Measurements from ENCODE around the gene FGF8. TPM values are rescaled to one million over a fixed set of nuclear protein-coding genes. Genes with fewer than 3 reads are reported as not detected.

The FGF8 gene
- total RNA-seq, 2 donors from 2014 or later: 13.3 to 46.5 TPM

DNA sequence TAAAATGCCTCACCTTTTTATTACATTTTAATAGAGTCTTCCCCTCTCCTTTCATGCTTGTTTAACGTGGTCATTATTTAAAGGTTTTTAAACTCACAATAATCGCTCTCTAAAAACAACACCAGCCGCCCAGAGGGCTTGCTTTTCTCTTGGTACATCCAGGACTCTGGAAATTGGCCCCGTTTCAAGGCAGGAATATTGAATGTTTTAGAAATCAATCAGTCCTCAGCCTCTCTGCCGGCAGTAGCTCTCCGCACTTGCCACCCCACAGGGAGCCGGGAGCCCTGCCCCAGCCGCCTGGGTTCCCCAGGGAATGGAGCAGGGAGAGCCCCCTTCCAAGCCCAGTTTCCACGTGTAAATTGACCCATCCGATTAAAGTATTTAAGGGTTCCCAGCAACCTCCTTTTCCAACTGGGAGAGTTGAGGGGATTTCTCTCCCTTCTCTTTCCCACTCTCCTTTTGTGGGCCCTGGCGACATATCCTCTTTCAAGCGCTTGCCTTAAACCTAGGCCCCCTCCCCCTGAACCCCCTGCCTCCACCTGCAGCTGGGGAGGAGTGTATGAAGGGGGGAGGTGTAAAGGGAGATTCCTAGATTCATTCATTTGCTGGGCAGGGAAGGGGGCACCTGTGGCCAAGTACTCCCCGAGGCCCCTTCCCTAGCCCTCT lies 1.9 kb downstream of the FGF8 start:
- Mint-ChIP-seq H3K27ac (no peak overlapping the region), H3K27me3 (ENCODE audit: insufficient read depth) (peaks cover 26% of the 10 kb centered on the region), H3K9me3 (no peaks in the 10 kb centered on the region), H3K36me3 (ENCODE audit: low read depth) (peaks cover 22% of the 10 kb centered on the region), H3K4me3 (peak overlapping the region; percentile 63), H3K4me1 (peaks cover 47% of the 10 kb centered on the region)
- Histone ChIP-seq H3K36me3 (ENCODE audit: control insufficient read depth, insufficient read depth, low read length) (peaks cover 62% of the 10 kb centered on the region), H3K4me3 (ENCODE audit: low read length) (peak overlapping the region; percentile 85), H3K4me1 (ENCODE audit: control insufficient read depth, insufficient read depth, low read length) (peaks cover 48% of the 10 kb centered on the region), H3K27me3 (ENCODE audit: control insufficient read depth, insufficient read depth, low read length, poor library complexity, severe bottlenecking) (peaks cover 10% of the 10 kb centered on the region), H3K9me3 (ENCODE audit: control insufficient read depth, low read length) (no peaks in the 10 kb centered on the region), H3K9ac (ENCODE audit: extremely low read depth, low read length, poor library complexity, severe bottlenecking) (peak overlapping the region; percentile 13), H3K27ac (ENCODE audit: low read depth, low read length) (no peak overlapping the region)
- DNase-seq: peak; percentile 60
- 22 to 34% methylated on average over 6 to 10 of the region's 13 CpGs for WGBS, 2 experiments (ENCODE audit: insufficient coverage in 1 of 2, insufficient read length in 1 of 2)
- TF ChIP-seq CTCF (conservative IDR thresholded peaks at IDR 0.05): no peak

- Histone ChIP-seq H3K4me1 (ENCODE audit: control insufficient read depth, insufficient read depth, low read length) (peaks cover 43% of the 10 kb centered on the region), H3K36me3 (ENCODE audit: control insufficient read depth, insufficient read depth, low read length) (peaks cover 65% of the 10 kb centered on the region), H3K9ac (ENCODE audit: extremely low read depth, low read length, poor library complexity, severe bottlenecking) (peak overlapping the region; percentile 13), H3K27ac (ENCODE audit: low read depth, low read length) (no peak overlapping the region), H3K4me3 (ENCODE audit: low read length) (peak overlapping the region; percentile 85), H3K9me3 (ENCODE audit: control insufficient read depth, low read length) (no peaks in the 10 kb centered on the region), H3K27me3 (ENCODE audit: control insufficient read depth, insufficient read depth, low read length, poor library complexity, severe bottlenecking) (peaks cover 10% of the 10 kb centered on the region)
- Mint-ChIP-seq H3K36me3 (ENCODE audit: low read depth) (peaks cover 23% of the 10 kb centered on the region), H3K27me3 (ENCODE audit: insufficient read depth) (peaks cover 26% of the 10 kb centered on the region), H3K4me3 (peak overlapping the region; percentile 63), H3K4me1 (peaks cover 50% of the 10 kb centered on the region), H3K27ac (no peak overlapping the region), H3K9me3 (no peaks in the 10 kb centered on the region)
- DNase-seq: peak; percentile 57
- no peak for TF ChIP-seq CTCF (conservative IDR thresholded peaks at IDR 0.05)
- 28 to 57% methylated on average over 9 to 21 of the region's 21 CpGs for WGBS, 2 experiments (ENCODE audit: insufficient coverage in 1 of 2, insufficient read length in 1 of 2)
Observed at GRCh38 chr10:101772895-101773761, 2.8 kb downstream of the FGF8 start.

DNA sequence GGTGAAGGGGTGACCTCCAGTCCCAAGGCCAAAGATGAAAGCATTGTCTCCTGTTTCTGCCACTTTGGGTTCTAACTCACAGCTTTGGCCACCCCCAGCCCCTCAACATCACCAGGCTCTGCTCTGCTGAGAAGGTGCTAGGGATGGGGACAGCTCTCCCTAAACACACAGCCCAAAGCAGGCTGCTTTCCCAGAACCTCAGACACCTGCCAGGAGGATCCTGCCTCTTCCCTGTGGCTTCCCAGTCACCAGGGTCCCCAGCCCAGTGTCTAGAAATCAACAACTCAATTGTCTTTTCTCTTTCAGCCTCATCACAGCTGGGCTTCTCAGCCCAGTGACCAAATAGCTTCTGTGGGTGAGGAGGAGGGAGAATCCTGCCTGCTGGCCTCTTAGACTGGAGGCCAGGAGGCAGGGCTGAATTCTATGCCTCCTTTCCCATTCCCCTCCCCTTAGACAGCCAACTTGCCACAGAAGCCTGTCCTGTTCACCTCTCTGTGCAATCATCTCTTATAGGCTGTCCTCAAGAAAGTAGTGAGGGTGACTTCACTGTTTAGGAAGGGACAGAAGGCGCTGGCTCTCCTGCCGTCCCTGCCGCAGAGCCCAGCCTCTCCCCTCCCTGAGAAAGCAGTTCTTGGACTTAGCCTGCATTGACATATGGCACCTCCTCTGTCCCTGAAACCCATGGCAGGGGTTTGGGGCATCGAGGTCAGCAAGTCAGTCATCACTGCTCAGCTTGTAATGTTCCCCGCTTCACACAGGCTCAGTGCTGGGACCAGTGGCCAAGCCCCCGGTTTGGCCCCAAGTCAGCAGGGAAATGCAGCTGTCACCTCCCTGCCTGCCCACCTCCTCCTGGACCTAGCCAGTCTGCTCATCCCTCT lies 3.7 kb downstream of the FGF8 start:
- peaks cover 10% of the 10 kb centered on the region for H3K27me3 ChIP-seq (ENCODE audit: control insufficient read depth, insufficient read depth, low read length, poor library complexity, severe bottlenecking)
- peaks cover 21% of the 10 kb centered on the region for H3K27me3 Mint-ChIP-seq (ENCODE audit: insufficient read depth)

More for the DNA sequence above, 3.7 kb downstream of the FGF8 start:
- Mint-ChIP-seq H3K9me3 (no peaks in the 10 kb centered on the region), H3K27ac (no peak overlapping the region), H3K4me3 (no peak overlapping the region), H3K4me1 (peaks cover 47% of the 10 kb centered on the region), H3K36me3 (ENCODE audit: low read depth) (peaks cover 23% of the 10 kb centered on the region)
- Histone ChIP-seq H3K36me3 (ENCODE audit: control insufficient read depth, insufficient read depth, low read length) (peaks cover 59% of the 10 kb centered on the region), H3K4me3 (ENCODE audit: low read length) (peak overlapping the region; percentile 85), H3K9ac (ENCODE audit: extremely low read depth, low read length, poor library complexity, severe bottlenecking) (no peak overlapping the region), H3K27ac (ENCODE audit: low read depth, low read length) (no peak overlapping the region), H3K9me3 (ENCODE audit: control insufficient read depth, low read length) (no peaks in the 10 kb centered on the region), H3K4me1 (ENCODE audit: control insufficient read depth, insufficient read depth, low read length) (peaks cover 40% of the 10 kb centered on the region)
- WGBS, 2 experiments (ENCODE audit: insufficient coverage in 1 of 2, insufficient read length in 1 of 2): 90 to 92% methylated on average over 4 to 6 of the region's 6 CpGs
- TF ChIP-seq CTCF (conservative IDR thresholded peaks at IDR 0.05): no peak
- DNase-seq: peak; percentile 51
